ENCODE results near the gene FAM163B. TPM values are rescaled to one million over a fixed set of nuclear protein-coding genes. Genes with fewer than 3 reads are reported as not detected.

FAM163B gene
- total and polyA plus RNA-seq, 2 experiments from 2014 or later, result 0.60 to 1.3 TPM

DNA sequence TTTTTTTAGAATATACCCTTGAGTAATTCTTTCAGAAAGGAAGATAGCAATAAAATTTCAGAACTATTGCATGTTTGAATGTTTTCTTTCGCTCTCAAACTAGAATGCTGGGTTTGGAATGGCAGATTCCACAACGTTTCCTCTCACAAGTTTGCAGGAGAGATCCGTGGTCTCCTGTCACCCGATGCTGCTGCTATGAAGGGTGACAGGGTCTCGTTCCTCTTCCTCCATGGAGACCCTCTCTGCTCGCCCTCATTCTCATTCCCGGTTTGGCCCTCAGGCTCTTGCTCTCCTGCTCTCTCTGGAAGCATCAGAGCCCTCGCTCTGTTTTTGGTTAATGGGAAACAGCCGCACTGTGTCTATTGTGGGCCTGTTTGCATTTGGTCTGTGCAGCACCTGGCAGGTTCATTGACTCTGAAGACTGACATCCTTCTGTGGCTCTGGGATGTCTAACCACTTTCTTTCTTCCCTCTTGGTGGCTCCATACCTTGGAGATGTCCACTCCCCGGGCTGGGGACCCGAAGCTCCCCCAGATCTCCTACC is 12.6 kb upstream of the FAM163B start (continued):
- TF ChIP-seq, protein P1, sequence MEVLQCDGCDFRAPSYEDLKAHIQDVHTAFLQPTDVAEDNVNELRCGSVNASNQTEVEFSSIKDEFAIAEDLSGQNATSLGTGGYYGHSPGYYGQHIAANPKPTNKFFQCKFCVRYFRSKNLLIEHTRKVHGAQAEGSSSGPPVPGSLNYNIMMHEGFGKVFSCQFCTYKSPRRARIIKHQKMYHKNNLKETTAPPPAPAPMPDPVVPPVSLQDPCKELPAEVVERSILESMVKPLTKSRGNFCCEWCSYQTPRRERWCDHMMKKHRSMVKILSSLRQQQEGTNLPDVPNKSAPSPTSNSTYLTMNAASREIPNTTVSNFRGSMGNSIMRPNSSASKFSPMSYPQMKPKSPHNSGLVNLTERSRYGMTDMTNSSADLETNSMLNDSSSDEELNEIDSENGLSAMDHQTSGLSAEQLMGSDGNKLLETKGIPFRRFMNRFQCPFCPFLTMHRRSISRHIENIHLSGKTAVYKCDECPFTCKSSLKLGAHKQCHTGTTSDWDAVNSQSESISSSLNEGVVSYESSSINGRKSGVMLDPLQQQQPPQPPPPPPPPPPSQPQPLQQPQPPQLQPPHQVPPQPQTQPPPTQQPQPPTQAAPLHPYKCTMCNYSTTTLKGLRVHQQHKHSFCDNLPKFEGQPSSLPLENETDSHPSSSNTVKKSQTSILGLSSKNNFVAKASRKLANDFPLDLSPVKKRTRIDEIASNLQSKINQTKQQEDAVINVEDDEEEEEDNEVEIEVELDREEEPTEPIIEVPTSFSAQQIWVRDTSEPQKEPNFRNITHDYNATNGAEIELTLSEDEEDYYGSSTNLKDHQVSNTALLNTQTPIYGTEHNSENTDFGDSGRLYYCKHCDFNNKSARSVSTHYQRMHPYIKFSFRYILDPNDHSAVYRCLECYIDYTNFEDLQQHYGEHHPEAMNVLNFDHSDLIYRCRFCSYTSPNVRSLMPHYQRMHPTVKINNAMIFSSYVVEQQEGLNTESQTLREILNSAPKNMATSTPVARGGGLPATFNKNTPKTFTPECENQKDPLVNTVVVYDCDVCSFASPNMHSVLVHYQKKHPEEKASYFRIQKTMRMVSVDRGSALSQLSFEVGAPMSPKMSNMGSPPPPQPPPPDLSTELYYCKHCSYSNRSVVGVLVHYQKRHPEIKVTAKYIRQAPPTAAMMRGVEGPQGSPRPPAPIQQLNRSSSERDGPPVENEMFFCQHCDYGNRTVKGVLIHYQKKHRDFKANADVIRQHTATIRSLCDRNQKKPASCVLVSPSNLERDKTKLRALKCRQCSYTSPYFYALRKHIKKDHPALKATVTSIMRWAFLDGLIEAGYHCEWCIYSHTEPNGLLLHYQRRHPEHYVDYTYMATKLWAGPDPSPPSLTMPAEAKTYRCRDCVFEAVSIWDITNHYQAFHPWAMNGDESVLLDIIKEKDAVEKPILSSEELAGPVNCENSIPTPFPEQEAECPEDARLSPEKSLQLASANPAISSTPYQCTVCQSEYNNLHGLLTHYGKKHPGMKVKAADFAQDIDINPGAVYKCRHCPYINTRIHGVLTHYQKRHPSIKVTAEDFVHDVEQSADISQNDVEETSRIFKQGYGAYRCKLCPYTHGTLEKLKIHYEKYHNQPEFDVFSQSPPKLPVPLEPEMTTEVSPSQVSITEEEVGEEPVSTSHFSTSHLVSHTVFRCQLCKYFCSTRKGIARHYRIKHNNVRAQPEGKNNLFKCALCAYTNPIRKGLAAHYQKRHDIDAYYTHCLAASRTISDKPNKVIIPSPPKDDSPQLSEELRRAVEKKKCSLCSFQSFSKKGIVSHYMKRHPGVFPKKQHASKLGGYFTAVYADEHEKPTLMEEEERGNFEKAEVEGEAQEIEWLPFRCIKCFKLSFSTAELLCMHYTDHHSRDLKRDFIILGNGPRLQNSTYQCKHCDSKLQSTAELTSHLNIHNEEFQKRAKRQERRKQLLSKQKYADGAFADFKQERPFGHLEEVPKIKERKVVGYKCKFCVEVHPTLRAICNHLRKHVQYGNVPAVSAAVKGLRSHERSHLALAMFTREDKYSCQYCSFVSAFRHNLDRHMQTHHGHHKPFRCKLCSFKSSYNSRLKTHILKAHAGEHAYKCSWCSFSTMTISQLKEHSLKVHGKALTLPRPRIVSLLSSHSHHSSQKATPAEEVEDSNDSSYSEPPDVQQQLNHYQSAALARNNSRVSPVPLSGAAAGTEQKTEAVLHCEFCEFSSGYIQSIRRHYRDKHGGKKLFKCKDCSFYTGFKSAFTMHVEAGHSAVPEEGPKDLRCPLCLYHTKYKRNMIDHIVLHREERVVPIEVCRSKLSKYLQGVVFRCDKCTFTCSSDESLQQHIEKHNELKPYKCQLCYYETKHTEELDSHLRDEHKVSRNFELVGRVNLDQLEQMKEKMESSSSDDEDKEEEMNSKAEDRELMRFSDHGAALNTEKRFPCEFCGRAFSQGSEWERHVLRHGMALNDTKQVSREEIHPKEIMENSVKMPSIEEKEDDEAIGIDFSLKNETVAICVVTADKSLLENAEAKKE (CRISPR knock-in tag; IDR thresholded peaks at IDR 0.05), result no peak
- TF ChIP-seq EZH2 (IDR thresholded peaks at IDR 0.05; ENCODE audit: low read depth, unreplicated experiment) (no peak), EZH2phosphoT487 (IDR thresholded peaks at IDR 0.05; ENCODE audit: unreplicated experiment) (no peak), POLR2AphosphoS5 (IDR thresholded peaks at IDR 0.05; ENCODE audit: low read depth) (no peak), JUNB (IDR thresholded peaks at IDR 0.05; ENCODE audit: unreplicated experiment) (no peak)
- TF ChIP-seq, protein P2, sequence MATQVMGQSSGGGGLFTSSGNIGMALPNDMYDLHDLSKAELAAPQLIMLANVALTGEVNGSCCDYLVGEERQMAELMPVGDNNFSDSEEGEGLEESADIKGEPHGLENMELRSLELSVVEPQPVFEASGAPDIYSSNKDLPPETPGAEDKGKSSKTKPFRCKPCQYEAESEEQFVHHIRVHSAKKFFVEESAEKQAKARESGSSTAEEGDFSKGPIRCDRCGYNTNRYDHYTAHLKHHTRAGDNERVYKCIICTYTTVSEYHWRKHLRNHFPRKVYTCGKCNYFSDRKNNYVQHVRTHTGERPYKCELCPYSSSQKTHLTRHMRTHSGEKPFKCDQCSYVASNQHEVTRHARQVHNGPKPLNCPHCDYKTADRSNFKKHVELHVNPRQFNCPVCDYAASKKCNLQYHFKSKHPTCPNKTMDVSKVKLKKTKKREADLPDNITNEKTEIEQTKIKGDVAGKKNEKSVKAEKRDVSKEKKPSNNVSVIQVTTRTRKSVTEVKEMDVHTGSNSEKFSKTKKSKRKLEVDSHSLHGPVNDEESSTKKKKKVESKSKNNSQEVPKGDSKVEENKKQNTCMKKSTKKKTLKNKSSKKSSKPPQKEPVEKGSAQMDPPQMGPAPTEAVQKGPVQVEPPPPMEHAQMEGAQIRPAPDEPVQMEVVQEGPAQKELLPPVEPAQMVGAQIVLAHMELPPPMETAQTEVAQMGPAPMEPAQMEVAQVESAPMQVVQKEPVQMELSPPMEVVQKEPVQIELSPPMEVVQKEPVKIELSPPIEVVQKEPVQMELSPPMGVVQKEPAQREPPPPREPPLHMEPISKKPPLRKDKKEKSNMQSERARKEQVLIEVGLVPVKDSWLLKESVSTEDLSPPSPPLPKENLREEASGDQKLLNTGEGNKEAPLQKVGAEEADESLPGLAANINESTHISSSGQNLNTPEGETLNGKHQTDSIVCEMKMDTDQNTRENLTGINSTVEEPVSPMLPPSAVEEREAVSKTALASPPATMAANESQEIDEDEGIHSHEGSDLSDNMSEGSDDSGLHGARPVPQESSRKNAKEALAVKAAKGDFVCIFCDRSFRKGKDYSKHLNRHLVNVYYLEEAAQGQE (IDR thresholded peaks at IDR 0.05; ENCODE audit: unreplicated experiment), result no peak
